HG03060 (cell line): ENCODE results near the gene PCDH15.
"Not testable (repeated sequence)": the region's sequence is repeated elsewhere in the genome, so short reads cannot be mapped to it uniquely, and the experiment has no call there.

ENCODE experiments used
- ATAC-seq: cut with Tn5 transposase; IDR thresholded peaks from one replicate; pipeline ENCODE4 v1.9.1; 2021; ENCODE audit warnings: low read depth, moderate number of reproducible peaks; ENCODE audit not compliant: unreplicated experiment

The PCDH15 gene

GRCh38 chr10:54577682-54578081 lies 223.3 kb downstream of the PCDH15 start:
- ATAC-seq, result no peak

GRCh38 chr10:54576541-54576940 lies 224.5 kb downstream of the PCDH15 start:
- ATAC-seq, result no peak

GRCh38 chr10:54559498-54559897 lies 241.5 kb downstream of the PCDH15 start:
- ATAC-seq, result no peak

- no peak for ATAC-seq
These were observed 247.0 kb downstream of the PCDH15 start for GRCh38 chr10:54554028-54554427.

- no peak for ATAC-seq
These were observed 251.0 kb downstream of the PCDH15 start for GRCh38 chr10:54550016-54550415.

- no peak for ATAC-seq
These were observed 269.7 kb downstream of the PCDH15 start for GRCh38 chr10:54531296-54531695.

GRCh38 chr10:54530299-54530698 lies 270.7 kb downstream of the PCDH15 start:
- no peak for ATAC-seq

- ATAC-seq, result no peak
These were observed 275.2 kb downstream of the PCDH15 start for GRCh38 chr10:54525816-54526215.

GRCh38 chr10:54515244-54515643 lies 285.8 kb downstream of the PCDH15 start:
- ATAC-seq, result not testable (repeated sequence)

- no peak for ATAC-seq
These were observed 297.2 kb downstream of the PCDH15 start for GRCh38 chr10:54503863-54504262.

- ATAC-seq, result no peak
These were observed 299.1 kb downstream of the PCDH15 start for GRCh38 chr10:54501929-54502328.

GRCh38 chr10:54496852-54497251 lies 304.2 kb downstream of the PCDH15 start:
- no peak for ATAC-seq

GRCh38 chr10:54487743-54488142 lies 313.3 kb downstream of the PCDH15 start:
- ATAC-seq, result no peak

GRCh38 chr10:54485971-54486370 lies 315.1 kb downstream of the PCDH15 start:
- no peak for ATAC-seq

GRCh38 chr10:54484186-54484585 lies 316.8 kb downstream of the PCDH15 start:
- no peak for ATAC-seq

GRCh38 chr10:54478601-54479000 lies 322.4 kb downstream of the PCDH15 start:
- ATAC-seq, result no peak

GRCh38 chr10:54477738-54478137 lies 323.3 kb downstream of the PCDH15 start:
- no peak for ATAC-seq

- no peak for ATAC-seq
These were observed 330.8 kb downstream of the PCDH15 start for GRCh38 chr10:54470324-54470631.

- ATAC-seq, result no peak
These were observed 331.3 kb downstream of the PCDH15 start for GRCh38 chr10:54469587-54470323.

- no peak for ATAC-seq
These were observed 346.8 kb downstream of the PCDH15 start for GRCh38 chr10:54454271-54454670.

GRCh38 chr10:54449056-54449455 lies 352.0 kb downstream of the PCDH15 start:
- ATAC-seq, result no peak

GRCh38 chr10:54444170-54444569 lies 356.9 kb downstream of the PCDH15 start:
- no peak for ATAC-seq

GRCh38 chr10:54441275-54441674 lies 359.8 kb downstream of the PCDH15 start:
- ATAC-seq, result no peak
